Occipital lobe (tissue), 2 donors: ENCODE measurements around the gene GRIK4. TPM values are rescaled to one million over a fixed set of nuclear protein-coding genes. Genes with fewer than 3 reads are reported as not detected.
"Not testable (repeated sequence)": the region's sequence is repeated elsewhere in the genome, so short reads cannot be mapped to it uniquely, and the experiment has no call there.

Source experiments
- DNase-seq: peaks from one replicate; lab custom pipeline; 2025; lab: John Stamatoyannopoulos, UW
- total RNA-seq: library from RNA; depleted of rRNA; stranded (reverse); fragments of >200 nt; gene quantifications from one replicate; pipeline ENCODE4 v1.2.3, GENCODE V29; 2014

GRIK4 gene
- total RNA-seq, 1 donor from 2014 or later = 2.3 TPM

- no peak for DNase-seq
Measured at GRCh38 chr11:120603071-120603470, 91.5 kb downstream of the GRIK4 start.

GRCh38 chr11:120605469-120605868 is 93.9 kb downstream of the GRIK4 start:
- DNase-seq = no peak

- no peak for DNase-seq
Measured at GRCh38 chr11:120606211-120607010, 94.9 kb downstream of the GRIK4 start.

GRCh38 chr11:120608061-120608460 is 96.5 kb downstream of the GRIK4 start:
- DNase-seq = no peak

- DNase-seq = no peak
Measured at GRCh38 chr11:120608760-120609211, 97.2 kb downstream of the GRIK4 start.

- DNase-seq = no peak
Measured at GRCh38 chr11:120610111-120610510, 98.6 kb downstream of the GRIK4 start.

GRCh38 chr11:120611581-120611980 is 100.0 kb downstream of the GRIK4 start:
- DNase-seq = no peak

GRCh38 chr11:120612513-120613263 is 101.1 kb downstream of the GRIK4 start:
- no peak for DNase-seq

GRCh38 chr11:120613264-120614226 is 102.0 kb downstream of the GRIK4 start:
- DNase-seq = no peak

- DNase-seq = no peak
Measured at GRCh38 chr11:120615391-120615790, 103.8 kb downstream of the GRIK4 start.

GRCh38 chr11:120618399-120618798 is 106.9 kb downstream of the GRIK4 start:
- DNase-seq = no peak

GRCh38 chr11:120622189-120622875 is 110.8 kb downstream of the GRIK4 start:
- no peak for DNase-seq

GRCh38 chr11:120624992-120625391 is 113.4 kb downstream of the GRIK4 start:
- DNase-seq = not testable (repeated sequence)

GRCh38 chr11:120625565-120625964 is 114.0 kb downstream of the GRIK4 start:
- DNase-seq = no peak

- DNase-seq = no peak
Measured at GRCh38 chr11:120626791-120627190, 115.2 kb downstream of the GRIK4 start.

GRCh38 chr11:120627327-120628163 is 116.0 kb downstream of the GRIK4 start:
- DNase-seq = no peak

- DNase-seq = no peak
Measured at GRCh38 chr11:120629407-120630080, 118.0 kb downstream of the GRIK4 start.

GRCh38 chr11:120630122-120630521 is 118.6 kb downstream of the GRIK4 start:
- no peak for DNase-seq

- no peak for DNase-seq
Measured at GRCh38 chr11:120632579-120632978, 121.0 kb downstream of the GRIK4 start.
